ENCODE data around the gene GEMIN7. TPM values are rescaled to one million over a fixed set of nuclear protein-coding genes. Genes with fewer than 3 reads are reported as not detected.
A peak's percentile ranks its signal among the peaks of the same experiment; 100 is the strongest.

GEMIN7 gene
- total and polyA plus RNA-seq, 2 of the 4 experiments (the other 2 are of a cell fraction): 27.2 to 53.0 TPM

- H2AFZ ChIP-seq (replicated peaks; ENCODE audit: low read length, poor library complexity): peak overlapping the region; percentile 64
- ATAC-seq (ENCODE audit: low read depth) (peak; percentile 5; the same call in 1 of the 2 replicates), DNase-seq (no peak)
- no peaks in the 10 kb centered on the region for H3K27me3 ChIP-seq (ENCODE audit: control insufficient read depth, insufficient read depth, low read length)
- dilution Hi-C loops (cut with HindIII; ENCODE audit: low sequenced_read_pairs, unreplicated experiment) (no loop called here), intact Hi-C loops (cut with micrococcal nuclease) (no loop called here), in situ Hi-C loops (cut with MboI; ENCODE audit: low sequenced_read_pairs) (no loop called here)
- H2BK120ac ChIP-seq (ENCODE audit: low read depth, low read length): no peak overlapping the region
- H4K91ac ChIP-seq (ENCODE audit: insufficient read depth, low read depth, low read length): no peak overlapping the region
- peaks cover 42% of the 10 kb centered on the region for H3K9me1 ChIP-seq (ENCODE audit: insufficient read depth, low read length)
- no peak overlapping the region; the same call in 1 of the 2 replicates for H3K14ac ChIP-seq (replicated peaks; ENCODE audit: low read depth, low read length)
- H3K23ac ChIP-seq (ENCODE audit: low read depth, low read length): peak overlapping the region; percentile 14; the same call in 1 of the 2 replicates
- CTCF ChIA-PET: no interaction called here
- H3K4ac ChIP-seq (ENCODE audit: low read depth, low read length): peak overlapping the region; percentile 46; the same call in 1 of the 2 replicates
- H3K9me3 ChIP-seq (ENCODE audit: control insufficient read depth, insufficient read depth, low read length): no peaks in the 10 kb centered on the region
- no peak overlapping the region for H3K18ac ChIP-seq (ENCODE audit: low read depth, low read length)
- H3K4me1 ChIP-seq (ENCODE audit: control insufficient read depth, insufficient read depth, low read length): peaks cover 32% of the 10 kb centered on the region
- no peak overlapping the region for H3K56ac ChIP-seq (ENCODE audit: extremely low read depth, insufficient read depth, low read length)
- no peak overlapping the region for H2BK20ac ChIP-seq (ENCODE audit: low read depth, low read length)
- peak overlapping the region; percentile 80 for H2AK9ac ChIP-seq (replicated peaks; ENCODE audit: low read depth, low read length, poor library complexity)
- POLR2A ChIA-PET (ENCODE audit: unreplicated experiment): no interaction called here
- H3K9ac ChIP-seq (ENCODE audit: low read depth, low read length): 0 out of 2 replicates have a peak overlapping the region, but pooled peaks have one; percentile 30
- 80% methylated on average over 1 of the region's 15 CpGs; no CpG with 5 or more reads in 1 of the 2 experiments for whole genome bisulfite sequencing, 2 experiments (ENCODE audit: extremely low coverage in 2 of 2, insufficient read length in 1 of 2)
- H4K5ac ChIP-seq (ENCODE audit: low read depth, low read length): peak overlapping the region; percentile 35; the same call in 1 of the 2 replicates
- H2AK5ac ChIP-seq (ENCODE audit: low read depth, low read length): peak overlapping the region; percentile 56; the same call in 1 of the 2 replicates
- no peak overlapping the region for H2BK15ac ChIP-seq (ENCODE audit: low read depth, low read length)
- H3K27ac ChIP-seq (ENCODE audit: insufficient read depth, low read length): no peak overlapping the region
- no peak overlapping the region for H3K4me3 ChIP-seq (ENCODE audit: insufficient read depth, low read depth, low read length)
- H4K20me1 ChIP-seq (ENCODE audit: insufficient read depth, low read length): peaks cover 97% of the 10 kb centered on the region
- H2BK5ac ChIP-seq (ENCODE audit: low read depth, low read length, poor library complexity, severe bottlenecking): no peak overlapping the region
- BruUV-seq (replicated peaks): no TSS peak
- peak overlapping the region; percentile 63 for H3K4me2 ChIP-seq (ENCODE audit: low read depth, low read length)
- 0 out of 2 replicates have a peak, but pooled peaks cover 1% of the 10 kb centered on the region for H3K36me3 ChIP-seq (ENCODE audit: control insufficient read depth, insufficient read depth, low read length)
- peak overlapping the region in 1 of 2 experiments; percentile 26; a peak in 1 of 4 replicates for H4K8ac ChIP-seq (ENCODE audit: low read depth in 2 of 2, low read length in 2 of 2)
- no peak for TF ChIP-seq RCOR1 (IDR thresholded peaks at IDR 0.05; ENCODE audit: insufficient replicate concordance, low read length)
- TF ChIP-seq USF2 (IDR thresholded peaks at IDR 0.05; ENCODE audit: low read depth, low read length): peak; percentile 57; the same call in 1 of the 2 replicates
- no peak for TF ChIP-seq CTCF (conservative IDR thresholded peaks at IDR 0.05; ENCODE audit: low read depth, low read length)
- TF ChIP-seq CHD1 (IDR thresholded peaks at IDR 0.05; ENCODE audit: low read depth, low read length): no peak
- H3K79me1 ChIP-seq (ENCODE audit: low read depth in 1 of 2, low read length in 2 of 2): peaks cover 39 to 97% of the 10 kb centered on the region in 2 experiments
These were observed 24.1 kb downstream of the GEMIN7 start for GRCh38 chr19:45103156-45103507.
